ENCODE results near the gene LANCL2.

The LANCL2 gene

DNA sequence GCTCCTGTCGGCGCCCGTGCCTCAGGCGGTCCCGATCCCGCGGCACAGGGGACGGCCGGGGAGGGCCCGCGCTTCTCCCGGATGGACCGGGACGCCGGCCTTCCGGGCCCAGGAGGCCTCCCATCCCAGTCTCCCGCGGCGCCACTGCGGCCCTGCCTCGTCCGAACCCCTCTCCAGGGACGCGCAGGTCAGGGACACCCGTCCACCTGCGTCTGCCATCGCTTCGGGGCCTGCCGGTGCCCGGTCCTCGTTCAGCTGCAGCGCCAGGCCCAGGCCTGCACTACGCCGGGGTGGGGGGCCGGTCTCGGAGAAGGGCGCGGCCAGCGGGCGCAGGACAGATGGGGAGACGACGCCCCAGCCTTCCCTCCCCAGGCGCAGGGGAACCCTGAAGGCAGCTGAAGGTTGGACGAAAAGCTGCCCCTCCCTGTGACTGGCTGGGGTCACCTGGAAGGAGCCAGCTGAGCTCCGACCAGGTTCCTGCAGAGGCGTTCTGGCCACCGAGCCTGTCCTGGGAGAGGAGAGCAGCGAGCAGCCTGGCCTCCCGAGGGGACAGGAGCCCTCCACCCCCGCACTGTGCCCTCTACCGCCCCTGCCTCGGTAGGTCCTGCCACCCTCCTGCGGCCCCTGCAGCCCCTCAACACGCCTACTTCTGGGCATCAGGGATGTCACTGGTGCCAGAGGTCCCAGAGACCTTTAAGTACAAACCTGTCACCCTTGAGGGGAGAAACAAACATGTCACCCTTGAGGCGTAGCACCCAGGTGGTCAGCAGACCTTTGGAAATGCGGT lies 84.3 kb downstream of the LANCL2 start:
- DNase-seq (ENCODE audit: low spot score): no peak
- TF ChIP-seq, protein P1, sequence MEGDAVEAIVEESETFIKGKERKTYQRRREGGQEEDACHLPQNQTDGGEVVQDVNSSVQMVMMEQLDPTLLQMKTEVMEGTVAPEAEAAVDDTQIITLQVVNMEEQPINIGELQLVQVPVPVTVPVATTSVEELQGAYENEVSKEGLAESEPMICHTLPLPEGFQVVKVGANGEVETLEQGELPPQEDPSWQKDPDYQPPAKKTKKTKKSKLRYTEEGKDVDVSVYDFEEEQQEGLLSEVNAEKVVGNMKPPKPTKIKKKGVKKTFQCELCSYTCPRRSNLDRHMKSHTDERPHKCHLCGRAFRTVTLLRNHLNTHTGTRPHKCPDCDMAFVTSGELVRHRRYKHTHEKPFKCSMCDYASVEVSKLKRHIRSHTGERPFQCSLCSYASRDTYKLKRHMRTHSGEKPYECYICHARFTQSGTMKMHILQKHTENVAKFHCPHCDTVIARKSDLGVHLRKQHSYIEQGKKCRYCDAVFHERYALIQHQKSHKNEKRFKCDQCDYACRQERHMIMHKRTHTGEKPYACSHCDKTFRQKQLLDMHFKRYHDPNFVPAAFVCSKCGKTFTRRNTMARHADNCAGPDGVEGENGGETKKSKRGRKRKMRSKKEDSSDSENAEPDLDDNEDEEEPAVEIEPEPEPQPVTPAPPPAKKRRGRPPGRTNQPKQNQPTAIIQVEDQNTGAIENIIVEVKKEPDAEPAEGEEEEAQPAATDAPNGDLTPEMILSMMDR (IDR thresholded peaks at IDR 0.05; ENCODE audit: extremely low read depth, missing control alignments): no peak

DNA sequence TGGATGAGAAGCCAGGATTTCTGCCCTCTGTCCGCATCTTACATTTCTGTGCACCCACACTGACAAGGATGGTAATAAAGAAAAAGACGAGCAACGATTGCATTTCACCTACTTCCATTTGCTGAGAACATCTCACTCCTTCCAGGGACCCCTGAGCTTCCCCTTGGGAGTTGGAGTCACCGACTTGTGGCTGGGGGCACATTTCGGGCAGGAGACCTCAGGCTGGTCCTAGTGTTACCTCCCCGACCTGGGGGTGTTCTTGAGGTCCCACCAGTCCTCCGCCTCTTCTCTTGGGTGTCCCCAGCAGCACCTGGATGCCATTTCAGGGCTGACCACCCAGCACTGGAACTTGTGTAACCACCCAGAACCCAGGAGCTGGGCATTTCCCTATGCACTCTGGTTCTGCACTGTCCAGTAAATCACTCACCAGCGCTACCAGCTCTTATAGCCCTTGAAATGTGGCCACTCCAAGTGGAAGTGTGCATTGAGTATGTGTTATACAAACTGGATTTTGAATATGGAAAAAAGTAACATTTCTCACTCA lies 84.9 kb downstream of the LANCL2 start:
- TF ChIP-seq, protein P1 (IDR thresholded peaks at IDR 0.05; ENCODE audit: extremely low read depth, missing control alignments): no peak
- DNase-seq (ENCODE audit: low spot score): no peak

DNA sequence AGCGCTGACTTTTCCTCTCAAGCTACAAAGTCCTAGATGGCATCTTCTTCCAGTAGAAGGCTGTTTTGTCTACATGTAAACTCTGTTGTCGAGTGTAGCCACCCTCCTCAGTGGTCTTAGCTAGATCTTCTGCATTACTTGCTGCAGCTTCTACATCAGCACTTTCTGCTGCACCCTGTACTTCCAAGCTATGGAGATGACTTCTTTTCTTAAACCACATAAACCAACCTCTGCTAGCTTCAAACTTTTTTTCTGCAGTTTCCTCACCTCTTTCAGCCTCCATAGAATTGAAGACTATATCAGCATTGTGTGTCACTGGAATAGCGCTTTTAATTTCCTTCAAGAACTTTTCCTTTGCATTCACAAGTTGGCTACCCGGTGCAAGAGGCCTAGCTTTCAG lies 87.8 kb downstream of the LANCL2 start:
- TF ChIP-seq, protein P1 (IDR thresholded peaks at IDR 0.05; ENCODE audit: extremely low read depth, missing control alignments): no peak
- DNase-seq (ENCODE audit: low spot score): no peak

DNA sequence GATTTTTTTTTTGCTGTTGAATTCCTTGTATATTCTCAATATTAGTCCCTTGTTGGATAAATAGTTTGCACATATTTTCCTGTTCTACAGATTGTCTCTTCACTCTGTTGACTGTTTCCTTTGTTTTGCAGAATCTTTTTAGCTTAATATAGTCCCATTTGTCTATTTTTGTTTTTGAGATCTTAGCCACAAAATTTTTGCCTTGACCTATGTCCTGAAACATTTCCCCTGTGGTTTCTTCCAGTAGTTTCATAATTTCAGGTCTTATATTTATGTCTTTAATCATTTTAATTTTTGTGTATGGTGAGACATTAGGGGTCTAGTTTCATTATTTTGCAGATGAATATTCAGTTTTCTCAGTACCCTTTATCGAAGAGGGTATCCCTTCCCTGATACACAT lies 92.7 kb downstream of the LANCL2 start:
- TF ChIP-seq, protein P1 (IDR thresholded peaks at IDR 0.05; ENCODE audit: extremely low read depth, missing control alignments): no peak
- no peak for DNase-seq (ENCODE audit: low spot score)

DNA sequence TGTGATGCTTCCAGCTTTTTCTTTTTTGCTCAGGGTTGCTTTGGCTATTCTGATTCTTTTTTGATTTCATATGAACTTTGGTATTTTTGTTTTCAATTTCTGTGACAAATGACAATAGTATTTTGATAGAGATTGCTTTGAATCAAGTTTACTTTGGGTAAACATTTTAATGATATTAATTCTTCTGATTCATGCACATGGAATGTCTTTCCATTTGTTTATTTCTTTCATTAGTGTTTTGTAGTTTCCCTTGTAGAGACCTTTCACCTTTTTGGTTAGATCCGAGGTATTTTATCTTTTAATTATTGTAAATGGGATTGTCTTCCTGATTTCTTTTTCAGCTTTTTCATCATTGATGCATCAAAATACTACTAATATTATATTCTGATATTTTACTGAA lies 93.2 kb downstream of the LANCL2 start:
- TF ChIP-seq, protein P1 (IDR thresholded peaks at IDR 0.05; ENCODE audit: extremely low read depth, missing control alignments): no peak
- no peak for DNase-seq (ENCODE audit: low spot score)

DNA sequence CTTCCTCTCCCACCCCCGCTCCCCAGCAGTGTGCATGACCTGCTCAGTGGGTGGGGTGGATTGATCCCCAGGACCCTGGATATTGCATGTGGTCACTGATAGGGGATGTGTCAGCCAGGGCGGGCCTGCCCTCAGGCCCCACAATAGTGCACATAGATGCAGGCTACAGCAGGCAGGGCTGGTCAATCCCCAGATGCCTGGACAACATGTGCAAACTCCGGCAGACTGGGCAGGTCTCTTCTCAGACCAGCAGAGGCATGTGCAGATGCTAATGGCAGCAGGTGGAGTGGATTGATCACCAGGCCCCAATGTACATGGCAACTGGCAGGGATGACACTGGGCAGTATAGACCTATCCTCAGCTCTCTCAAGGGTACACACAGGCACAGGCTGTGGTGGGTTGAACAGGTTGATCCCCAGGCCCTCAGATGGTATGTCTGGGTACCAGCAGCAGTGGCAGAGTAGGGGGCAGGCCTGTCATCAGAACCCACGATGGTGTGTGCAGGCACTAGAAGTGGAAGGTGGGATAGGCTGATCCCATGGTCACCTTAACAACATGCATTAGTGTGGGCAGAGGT lies 98.6 kb downstream of the LANCL2 start:
- DNase-seq (ENCODE audit: low spot score): no peak
- TF ChIP-seq, protein P1 (IDR thresholded peaks at IDR 0.05; ENCODE audit: extremely low read depth, missing control alignments): no peak

DNA sequence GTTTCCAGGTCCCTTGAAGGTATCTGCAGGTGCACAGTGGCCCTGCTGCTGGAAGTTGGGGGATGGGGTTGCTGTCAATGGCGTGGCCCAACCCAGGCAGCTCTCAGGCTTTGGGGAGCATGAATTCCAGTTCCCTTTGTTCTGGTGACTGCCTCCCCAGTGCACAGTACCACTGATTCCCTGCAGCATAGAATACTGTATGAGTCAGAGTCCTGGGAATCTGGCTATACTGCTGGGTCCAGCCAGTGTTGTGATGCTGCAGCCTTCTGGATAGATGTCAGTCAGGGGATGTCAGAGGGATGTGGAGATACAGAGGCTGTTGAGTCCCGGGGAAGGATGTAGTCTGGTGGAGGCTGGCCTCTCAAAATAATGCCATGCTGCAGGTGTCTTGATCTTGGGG lies 99.3 kb downstream of the LANCL2 start:
- TF ChIP-seq, protein P1 (IDR thresholded peaks at IDR 0.05; ENCODE audit: extremely low read depth, missing control alignments): no peak
- DNase-seq (ENCODE audit: low spot score): no peak

Measured in GM20000 (cell line).